Liver (tissue), 3 donors: ENCODE data around the gene TSPOAP1.

Experiments
- ATF3 ChIP-seq: IDR thresholded peaks from 2 replicates; pipeline ENCODE4 v1.6.1; 2016; ENCODE audit warnings: antibody characterized with exemption
- CTCF ChIP-seq: fragments of 150-350 bp; IDR thresholded peaks from 2 replicates; pipeline ENCODE4 v1.5.1; 2017; ENCODE audit warnings: improper control_type of control experiment, low read depth, low read length; ENCODE audit not compliant: missing input control
- EGR1 ChIP-seq, 2 donors: IDR thresholded peaks; 2 replicates each; pipeline ENCODE4 v1.6.1; 2016 to 2018; ENCODE audit warnings: antibody characterized with exemption in 2 of 2, low read depth in 2 of 2
- GABPA ChIP-seq, 2 donors: IDR thresholded peaks in 1 of 2; conservative IDR thresholded peaks in 1 of 2; 2 replicates each; pipeline ENCODE4 v1.6.1; 2016; ENCODE audit warnings: antibody characterized with exemption in 2 of 2, mild to moderate bottlenecking in 1 of 2, moderate library complexity in 1 of 2
- HNF4G ChIP-seq: IDR thresholded peaks from 2 replicates; pipeline ENCODE4 v1.6.1; 2016; ENCODE audit warnings: antibody characterized with exemption
- JUND ChIP-seq, 2 donors: IDR thresholded peaks; 2 replicates each; pipeline ENCODE4 v1.6.1; 2016; ENCODE audit warnings: antibody characterized with exemption in 2 of 2
- MAX ChIP-seq: IDR thresholded peaks from 2 replicates; pipeline ENCODE4 v1.6.1; 2016; ENCODE audit warnings: antibody characterized with exemption
- RAD21 ChIP-seq, 2 donors: IDR thresholded peaks; 2 replicates each; pipeline ENCODE4 v1.6.1; 2016; ENCODE audit warnings: antibody characterized with exemption in 2 of 2, mild to moderate bottlenecking in 2 of 2
- REST ChIP-seq: IDR thresholded peaks from 2 replicates; pipeline ENCODE4 v1.6.1; 2016; ENCODE audit warnings: antibody characterized with exemption, mild to moderate bottlenecking
- TAF1 ChIP-seq: conservative IDR thresholded peaks from 2 replicates; pipeline ENCODE4 v1.6.1; 2016; ENCODE audit warnings: antibody characterized with exemption, mild to moderate bottlenecking
- YY1 ChIP-seq: IDR thresholded peaks from 2 replicates; pipeline ENCODE4 v1.6.1; 2016; ENCODE audit warnings: antibody characterized with exemption, mild to moderate bottlenecking
- ZBTB33 ChIP-seq: IDR thresholded peaks from 2 replicates; pipeline ENCODE4 v1.6.1; 2016; ENCODE audit warnings: antibody characterized with exemption
- donor health status: healthy.
- donor health status: healthy.

GRCh38 chr17:58341861-58342475 is 13.4 kb upstream of the TSPOAP1 start:
- TF ChIP-seq CTCF (no peak), EGR1 (IDR thresholded peaks at IDR 0.05; ENCODE audit: low read depth in 2 of 2) (no peak), HNF4G (no peak), JUND (IDR thresholded peaks at IDR 0.05) (no peak), ATF3 (no peak), TAF1 (no peak), MAX (no peak), REST (no peak), YY1 (no peak), ZBTB33 (no peak), RAD21 (IDR thresholded peaks at IDR 0.05) (no peak), GABPA (IDR thresholded peaks at IDR 0.05 in 1 of 2, conservative IDR thresholded peaks at IDR 0.05 in 1 of 2) (no peak)
